Thyroid gland (tissue), 4 donors: ENCODE measurements around the gene ARV1.

Experiments
- POLR2A ChIP-seq, 2 donors: fragments of 450-650 bp; IDR thresholded peaks; one replicate each; pipeline ENCODE4 v1.6.1; 2017; ENCODE audit warnings: antibody characterized with exemption in 2 of 2, mild to moderate bottlenecking in 2 of 2, moderate library complexity in 1 of 2
- TF ChIP-seq, protein P1 (sequence below), 6 experiments: fragments of 200-600 bp in 3 of 6; fragments of 450-650 bp in 3 of 6; sonication (generic) in 3 of 6; IDR thresholded peaks; one replicate each; pipeline ENCODE4 v1.5.1; 2016 to 2019; ENCODE audit warnings: antibody characterized with exemption in 6 of 6, mild to moderate bottlenecking in 2 of 6, inconsistent platforms in 1 of 6, moderate library complexity in 1 of 6

DNA sequence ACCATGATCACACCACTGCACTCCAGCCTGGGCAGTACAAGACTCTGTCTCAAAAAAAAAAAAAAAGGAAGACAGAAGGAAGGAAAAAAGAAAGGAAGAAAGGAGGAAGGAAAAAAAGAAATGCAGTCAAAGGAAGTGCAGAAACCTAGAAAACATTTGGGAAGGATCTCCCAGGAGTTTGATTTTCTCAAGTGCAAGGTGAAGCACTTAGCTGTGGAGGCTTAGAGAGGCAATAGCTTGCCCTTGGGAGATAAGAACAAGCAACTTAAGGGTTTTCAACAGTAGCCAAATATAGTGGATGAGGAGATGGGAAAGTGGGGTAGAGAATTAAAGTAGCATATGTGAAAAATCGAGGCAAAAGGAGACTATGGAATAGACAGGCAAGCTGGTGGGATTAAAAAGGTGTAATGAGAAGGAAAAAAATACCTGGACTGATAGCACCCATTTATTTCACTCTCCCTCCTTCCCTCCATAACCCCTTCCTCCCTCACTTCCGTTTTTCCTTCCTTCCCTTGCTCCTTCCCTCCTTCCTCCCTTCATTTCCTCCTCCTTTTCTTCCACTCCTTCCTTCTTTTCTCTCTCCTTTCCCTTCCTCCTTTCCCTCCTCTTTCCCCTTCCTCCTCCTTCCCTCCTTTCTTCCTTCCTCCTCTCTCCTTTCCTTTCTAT lies 68.0 kb downstream of the ARV1 start:
- TF ChIP-seq, protein P1, sequence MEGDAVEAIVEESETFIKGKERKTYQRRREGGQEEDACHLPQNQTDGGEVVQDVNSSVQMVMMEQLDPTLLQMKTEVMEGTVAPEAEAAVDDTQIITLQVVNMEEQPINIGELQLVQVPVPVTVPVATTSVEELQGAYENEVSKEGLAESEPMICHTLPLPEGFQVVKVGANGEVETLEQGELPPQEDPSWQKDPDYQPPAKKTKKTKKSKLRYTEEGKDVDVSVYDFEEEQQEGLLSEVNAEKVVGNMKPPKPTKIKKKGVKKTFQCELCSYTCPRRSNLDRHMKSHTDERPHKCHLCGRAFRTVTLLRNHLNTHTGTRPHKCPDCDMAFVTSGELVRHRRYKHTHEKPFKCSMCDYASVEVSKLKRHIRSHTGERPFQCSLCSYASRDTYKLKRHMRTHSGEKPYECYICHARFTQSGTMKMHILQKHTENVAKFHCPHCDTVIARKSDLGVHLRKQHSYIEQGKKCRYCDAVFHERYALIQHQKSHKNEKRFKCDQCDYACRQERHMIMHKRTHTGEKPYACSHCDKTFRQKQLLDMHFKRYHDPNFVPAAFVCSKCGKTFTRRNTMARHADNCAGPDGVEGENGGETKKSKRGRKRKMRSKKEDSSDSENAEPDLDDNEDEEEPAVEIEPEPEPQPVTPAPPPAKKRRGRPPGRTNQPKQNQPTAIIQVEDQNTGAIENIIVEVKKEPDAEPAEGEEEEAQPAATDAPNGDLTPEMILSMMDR (IDR thresholded peaks at IDR 0.05), result no peak
- no peak for TF ChIP-seq POLR2A (IDR thresholded peaks at IDR 0.05)
